Measurements from ENCODE around the gene ZCCHC7. TPM values are rescaled to one million over a fixed set of nuclear protein-coding genes. Genes with fewer than 3 reads are reported as not detected.

The ZCCHC7 gene
- total RNA-seq, 4 donors from 2014 or later, result 11.7 to 24.6 (median 13.6) TPM

DNA sequence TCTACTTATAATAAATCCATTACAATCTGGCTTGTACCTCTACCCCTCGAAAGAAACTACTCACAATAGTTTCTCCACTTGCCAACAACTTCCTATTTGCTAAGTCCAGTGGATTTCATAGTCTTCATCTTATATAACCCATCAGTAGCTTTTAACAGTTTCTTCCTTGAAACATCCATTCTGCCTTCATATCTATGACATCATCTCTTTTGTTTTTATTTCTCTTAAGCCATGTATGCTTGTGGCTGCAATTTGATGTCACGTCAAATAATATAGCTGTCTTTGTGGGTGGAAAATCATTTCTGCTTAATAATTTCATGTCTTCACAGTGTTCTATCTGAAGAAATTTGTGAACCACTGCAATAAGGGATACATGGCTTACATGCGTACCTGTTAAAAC is 224.7 kb downstream of the ZCCHC7 start:
- ATAC-seq (ENCODE audit: low FRiP score), result no peak
- DNase-seq (ENCODE audit: low spot score), result no peak
- TF ChIP-seq CTCF (IDR thresholded peaks at IDR 0.05), result no peak

GRCh38 chr9:37348917-37349316 is 228.5 kb downstream of the ZCCHC7 start:
- DNase-seq (ENCODE audit: low spot score) (no peak), ATAC-seq (ENCODE audit: low FRiP score) (no peak)
- TF ChIP-seq CTCF (IDR thresholded peaks at IDR 0.05), result no peak

- DNase-seq (ENCODE audit: low spot score) (no peak), ATAC-seq (ENCODE audit: low FRiP score) (no peak)
- TF ChIP-seq CTCF (IDR thresholded peaks at IDR 0.05), result no peak
Observed at GRCh38 chr9:37350486-37351190, 230.3 kb downstream of the ZCCHC7 start.

GRCh38 chr9:37353791-37354190 is 233.4 kb downstream of the ZCCHC7 start:
- DNase-seq (ENCODE audit: low spot score), result no peak
- TF ChIP-seq CTCF (IDR thresholded peaks at IDR 0.05), result no peak
- no peak for ATAC-seq (ENCODE audit: low FRiP score)

GRCh38 chr9:37362430-37362829 is 242.1 kb downstream of the ZCCHC7 start:
- DNase-seq (ENCODE audit: low spot score), result no peak
- no peak for ATAC-seq (ENCODE audit: low FRiP score)
- no peak for TF ChIP-seq CTCF (IDR thresholded peaks at IDR 0.05)

GRCh38 chr9:37363124-37363523 is 242.8 kb downstream of the ZCCHC7 start:
- no peak for DNase-seq (ENCODE audit: low spot score)
- no peak for TF ChIP-seq CTCF (IDR thresholded peaks at IDR 0.05)
- no peak for ATAC-seq (ENCODE audit: low FRiP score)

DNA sequence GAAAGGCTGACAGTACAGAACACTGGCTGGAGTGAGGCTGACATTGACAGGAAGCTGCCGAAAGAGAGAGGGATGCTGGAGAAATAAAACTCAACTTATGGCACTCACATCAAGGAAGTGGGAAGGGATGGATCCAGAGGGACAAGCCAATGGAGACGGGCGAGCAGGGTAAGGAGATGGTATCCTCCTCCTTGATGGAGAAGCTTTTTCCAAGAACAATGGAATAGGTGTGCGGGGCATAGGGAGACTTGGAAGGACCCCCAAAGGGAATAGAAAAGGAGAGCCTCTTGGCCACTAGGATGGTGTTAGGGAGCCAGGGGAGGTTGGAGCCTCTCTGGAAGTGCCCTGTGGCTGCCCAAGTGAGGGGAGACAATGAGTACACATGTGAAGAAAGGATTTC is 243.8 kb downstream of the ZCCHC7 start:
- DNase-seq (ENCODE audit: low spot score), result no peak
- TF ChIP-seq CTCF (IDR thresholded peaks at IDR 0.05), result no peak
- ATAC-seq (ENCODE audit: low FRiP score), result no peak
